ENCODE results near the gene ANGPTL8.

Gene ANGPTL8

DNA sequence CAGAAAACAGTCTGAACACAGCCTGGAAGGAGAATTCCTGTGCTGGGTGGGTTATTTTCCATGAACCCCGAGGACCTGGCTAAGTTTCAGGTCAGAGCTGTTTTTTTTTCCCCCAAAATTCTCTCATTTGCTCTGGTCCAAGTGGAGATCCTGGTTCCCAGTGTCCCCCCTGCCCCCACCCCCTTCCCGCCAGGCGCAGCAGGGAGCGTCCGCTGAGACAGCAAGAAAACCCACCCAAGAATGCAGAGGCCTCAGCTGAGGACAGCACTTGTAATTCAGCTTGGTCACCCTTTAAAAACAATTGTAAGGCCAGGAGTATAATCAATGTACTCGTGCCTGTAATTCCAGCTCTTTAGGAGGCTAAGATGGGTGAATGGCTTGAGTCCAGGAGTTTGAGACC, 45.1 kb downstream of the ANGPTL8 start:
- no peak for DNase-seq (ENCODE audit: extremely low read depth, low read depth)
- TF ChIP-seq, protein P1, sequence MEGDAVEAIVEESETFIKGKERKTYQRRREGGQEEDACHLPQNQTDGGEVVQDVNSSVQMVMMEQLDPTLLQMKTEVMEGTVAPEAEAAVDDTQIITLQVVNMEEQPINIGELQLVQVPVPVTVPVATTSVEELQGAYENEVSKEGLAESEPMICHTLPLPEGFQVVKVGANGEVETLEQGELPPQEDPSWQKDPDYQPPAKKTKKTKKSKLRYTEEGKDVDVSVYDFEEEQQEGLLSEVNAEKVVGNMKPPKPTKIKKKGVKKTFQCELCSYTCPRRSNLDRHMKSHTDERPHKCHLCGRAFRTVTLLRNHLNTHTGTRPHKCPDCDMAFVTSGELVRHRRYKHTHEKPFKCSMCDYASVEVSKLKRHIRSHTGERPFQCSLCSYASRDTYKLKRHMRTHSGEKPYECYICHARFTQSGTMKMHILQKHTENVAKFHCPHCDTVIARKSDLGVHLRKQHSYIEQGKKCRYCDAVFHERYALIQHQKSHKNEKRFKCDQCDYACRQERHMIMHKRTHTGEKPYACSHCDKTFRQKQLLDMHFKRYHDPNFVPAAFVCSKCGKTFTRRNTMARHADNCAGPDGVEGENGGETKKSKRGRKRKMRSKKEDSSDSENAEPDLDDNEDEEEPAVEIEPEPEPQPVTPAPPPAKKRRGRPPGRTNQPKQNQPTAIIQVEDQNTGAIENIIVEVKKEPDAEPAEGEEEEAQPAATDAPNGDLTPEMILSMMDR (IDR thresholded peaks at IDR 0.05; ENCODE audit: low read depth, low read length) = no peak

DNA sequence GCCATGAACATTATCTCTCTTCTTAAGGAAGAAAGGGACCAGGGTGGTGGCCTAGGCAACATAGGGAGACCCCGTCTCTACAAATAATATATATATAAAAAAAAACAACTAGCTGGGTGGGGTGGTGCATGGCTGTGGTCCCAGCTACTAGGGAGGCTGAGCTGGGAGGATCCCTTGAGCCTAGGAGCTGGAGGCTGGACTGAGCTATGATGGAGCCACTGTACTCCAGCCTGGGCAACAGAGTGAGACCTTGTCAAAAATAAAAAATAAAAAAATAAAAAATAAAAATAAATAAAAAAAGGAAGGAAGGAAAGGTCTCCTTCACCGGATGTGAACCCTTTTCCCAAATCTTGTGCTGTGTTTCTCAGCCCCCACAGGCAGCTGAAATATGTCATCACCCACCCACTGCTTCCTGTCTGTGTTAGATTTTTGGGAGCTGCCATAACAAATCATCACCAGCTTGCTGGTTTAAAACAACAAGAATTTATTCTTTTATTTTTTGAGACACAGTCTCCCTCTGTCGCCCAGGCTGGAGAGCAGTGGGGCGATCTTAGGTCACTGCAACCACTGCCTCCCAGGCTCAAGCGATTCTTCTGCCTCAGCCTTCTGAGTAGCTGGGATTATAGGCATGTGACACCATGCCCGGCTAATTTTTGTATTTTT, 47.0 kb downstream of the ANGPTL8 start:
- TF ChIP-seq, protein P1 (IDR thresholded peaks at IDR 0.05; ENCODE audit: low read depth, low read length) = peak; percentile 17
- peak; percentile 11 for DNase-seq (ENCODE audit: extremely low read depth, low read depth)

DNA sequence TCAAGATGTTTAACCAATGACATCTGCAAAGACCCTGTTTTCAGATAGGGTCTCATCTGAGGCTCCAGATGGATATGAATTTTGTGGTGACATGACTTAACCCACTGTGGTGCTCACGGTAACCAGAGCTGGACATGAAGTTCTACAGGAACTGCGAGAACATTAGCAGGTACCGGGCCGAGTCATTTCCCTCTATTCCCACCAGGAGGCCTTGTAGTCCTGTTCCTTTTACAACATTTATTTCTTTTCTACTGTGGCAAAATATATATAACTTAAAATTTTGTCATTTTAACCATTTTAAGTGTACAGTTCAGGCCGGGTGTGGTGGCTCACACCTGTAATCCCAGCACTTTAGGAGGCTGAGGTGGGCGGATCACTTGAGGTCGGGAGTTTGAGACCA, 48.9 kb downstream of the ANGPTL8 start:
- TF ChIP-seq, protein P1 (IDR thresholded peaks at IDR 0.05; ENCODE audit: low read depth, low read length) = peak; percentile 58
- DNase-seq (ENCODE audit: extremely low read depth, low read depth) = no peak

DNA sequence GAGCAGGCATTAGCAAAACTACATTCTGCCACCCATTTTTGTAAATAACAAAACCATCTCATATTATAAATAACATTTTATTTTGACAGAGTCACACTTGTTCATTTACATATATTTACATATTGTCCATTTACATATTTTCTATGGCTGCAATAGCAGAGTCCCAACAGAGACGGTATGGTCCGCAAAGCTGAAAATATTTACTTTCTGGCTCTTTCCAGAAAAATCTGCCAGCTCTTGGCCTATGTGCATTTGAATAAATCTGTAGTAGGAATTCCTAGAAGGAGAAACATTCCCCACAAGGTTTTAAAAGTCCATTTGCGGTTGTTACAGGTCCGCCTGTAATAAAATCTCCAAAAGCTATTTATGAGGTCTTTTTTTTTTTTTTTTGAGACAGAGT, 50.8 kb downstream of the ANGPTL8 start:
- DNase-seq (ENCODE audit: extremely low read depth, low read depth) = no peak
- TF ChIP-seq, protein P1 (IDR thresholded peaks at IDR 0.05; ENCODE audit: low read depth, low read length) = no peak

DNA sequence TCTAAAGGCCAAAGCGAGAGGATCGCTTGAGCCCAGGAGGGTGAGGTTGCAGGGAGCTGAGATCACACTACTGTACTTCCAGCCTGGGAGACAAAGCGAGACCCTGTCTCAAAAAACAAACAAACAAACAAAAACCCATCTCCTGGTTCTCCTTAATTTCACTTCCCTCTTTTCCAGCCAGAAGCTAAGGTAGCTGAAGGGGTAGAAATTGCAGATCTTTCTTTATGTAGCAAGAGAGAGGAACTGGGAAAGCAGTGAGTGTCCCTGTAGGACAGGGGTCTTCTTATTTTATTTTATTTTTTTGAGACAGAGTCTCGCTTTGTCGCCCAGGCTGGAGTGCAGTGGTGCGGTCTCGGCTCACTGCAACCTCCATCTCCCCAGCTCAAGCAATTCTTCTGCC, 52.0 kb downstream of the ANGPTL8 start:
- TF ChIP-seq, protein P1 (IDR thresholded peaks at IDR 0.05; ENCODE audit: low read depth, low read length) = no peak
- DNase-seq (ENCODE audit: extremely low read depth, low read depth) = no peak

Data from AG09319 (cell line).